Adipose tissue (tissue), 3 donors: ENCODE measurements around the gene NFATC2. TPM values are rescaled to one million over a fixed set of nuclear protein-coding genes. Genes with fewer than 3 reads are reported as not detected.

Source experiments
- H3K27ac ChIP-seq: one replicate; pipeline ENCODE4 v1.5.1; 2013; ENCODE audit warnings: low read depth, low read length
- WGBS, 3 donors: extraction: QIAGEN DNeasy Blood & Tissue Kit; methylation state at CpG; one replicate each; pipeline ENCODE4 v1.1.7; 2013; 5-methylcytosine and 5-hydroxymethylcytosine counted together
- polyA plus RNA-seq, 3 donors: library from polyadenylated mRNA; stranded (reverse); fragments of 200-250 nt; gene quantifications; one replicate each; pipeline ENCODE4 v1.2.3, GENCODE V29; 2013
- donor health status: healthy with polysubstance abuse.
- donor health status: Bipolar disorder and iron deficiency.
- donor health status: healthy.

NFATC2 gene
- polyA plus RNA-seq, 3 donors = 1.0 to 6.8 (median 2.2) TPM

DNA sequence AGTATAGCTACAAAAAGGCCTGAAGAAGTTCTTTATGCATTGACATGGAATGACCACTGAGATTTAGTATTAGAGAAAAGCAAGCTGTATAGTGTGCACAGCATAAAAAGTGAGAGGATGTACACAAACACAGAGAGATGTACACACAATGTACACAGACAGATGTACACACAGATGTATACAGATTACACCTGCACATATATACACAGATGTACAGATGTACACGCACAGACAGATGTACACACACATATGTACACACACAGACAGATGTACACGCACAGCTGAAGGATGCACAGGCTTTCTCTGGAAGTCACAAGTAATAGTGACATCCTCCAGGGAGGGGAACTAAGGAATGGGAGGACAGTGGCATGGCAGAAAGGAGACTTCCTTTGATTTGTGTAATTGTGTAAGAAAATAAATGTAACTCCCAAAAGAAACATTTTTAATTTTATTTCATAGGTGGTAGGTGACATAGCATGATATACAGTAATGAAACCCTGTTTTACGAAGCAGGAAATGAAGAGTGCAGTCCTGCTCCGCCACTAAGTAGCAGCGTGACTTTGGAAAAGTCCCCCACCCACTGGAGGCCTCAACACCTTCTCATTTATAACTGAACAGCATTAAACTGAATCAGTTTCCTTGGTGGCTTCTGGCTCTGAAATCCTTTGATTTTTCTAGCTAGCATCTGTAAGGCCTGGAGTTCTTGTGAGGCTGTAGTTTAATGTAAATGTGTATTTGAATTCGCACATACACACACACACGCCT is 14.1 kb downstream of the NFATC2 start:
- no peak overlapping the region for H3K27ac ChIP-seq
- WGBS, 3 donors = 68 to 78% (median 77%) methylated on average over 7 of the region's 7 CpGs

DNA sequence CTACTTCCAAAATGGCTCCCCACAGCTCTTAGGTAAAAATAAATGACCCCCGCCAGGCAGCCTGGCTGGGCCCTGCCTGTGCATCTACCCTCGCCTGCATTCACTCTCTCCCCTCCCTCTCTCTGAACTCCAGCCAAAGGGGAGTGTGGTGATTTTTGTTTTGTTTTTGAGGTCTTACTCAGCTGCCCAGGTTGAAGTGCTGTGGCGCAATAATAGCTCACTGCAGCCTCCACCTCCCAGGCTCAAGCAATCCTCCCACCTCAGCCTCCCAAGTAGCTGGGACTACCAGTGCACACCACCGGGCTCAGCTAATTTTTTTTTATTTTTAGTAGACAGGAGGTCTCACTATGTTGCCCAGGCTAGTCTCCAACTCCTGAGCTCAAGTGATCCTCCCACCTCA is 15.8 kb downstream of the NFATC2 start:
- H3K27ac ChIP-seq = no peak overlapping the region
- WGBS, 3 donors = 90 to 97% (median 94%) methylated on average over 4 of the region's 4 CpGs

GRCh38 chr20:51526106-51526470 is 16.4 kb downstream of the NFATC2 start:
- no peak overlapping the region for H3K27ac ChIP-seq
- WGBS, 3 donors = 43 to 73% (median 46%) methylated on average over 8 of the region's 8 CpGs

DNA sequence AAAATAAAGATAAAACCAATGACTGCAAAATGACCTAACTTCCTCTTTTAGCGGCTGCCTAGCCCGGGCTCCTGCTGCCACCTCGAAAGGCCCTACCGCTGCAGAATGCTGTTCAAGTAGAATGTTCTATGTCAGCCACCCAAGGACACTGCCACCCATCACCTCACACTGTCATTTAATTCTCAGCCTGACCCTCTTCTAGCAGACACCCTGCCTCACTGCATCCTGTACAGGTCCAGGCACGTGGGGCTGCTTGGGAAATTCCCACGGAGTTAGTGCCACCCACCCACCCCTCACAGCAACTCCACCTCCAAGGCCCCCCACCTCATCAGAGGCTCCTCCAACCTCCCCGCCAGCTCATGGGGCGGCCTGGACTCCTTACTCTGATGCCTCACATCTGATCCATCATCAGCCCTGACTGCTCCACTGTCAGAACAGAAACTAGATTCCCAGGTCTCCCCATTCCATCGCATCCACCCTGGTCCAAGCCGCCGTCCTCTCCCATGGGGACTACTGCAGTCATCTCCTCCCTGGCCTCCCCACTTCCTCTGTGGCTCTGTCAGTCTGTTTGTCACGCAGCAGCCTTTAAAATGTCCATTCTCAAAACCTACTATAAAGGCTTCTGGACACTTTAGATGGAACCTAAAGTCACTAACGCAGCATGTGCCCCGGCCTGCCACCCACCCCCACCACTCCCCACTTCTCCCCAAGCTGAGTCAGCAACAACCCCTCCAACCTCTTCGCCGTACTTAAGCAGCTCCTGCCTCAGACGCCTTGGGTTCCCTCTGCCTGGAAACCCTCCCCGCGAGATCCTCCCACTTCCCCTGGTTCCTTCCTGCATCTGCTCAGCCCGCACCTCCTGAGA is 17.0 kb downstream of the NFATC2 start:
- no peak overlapping the region for H3K27ac ChIP-seq
- WGBS, 3 donors = 35 to 75% (median 51%) methylated on average over 20 of the region's 20 CpGs

DNA sequence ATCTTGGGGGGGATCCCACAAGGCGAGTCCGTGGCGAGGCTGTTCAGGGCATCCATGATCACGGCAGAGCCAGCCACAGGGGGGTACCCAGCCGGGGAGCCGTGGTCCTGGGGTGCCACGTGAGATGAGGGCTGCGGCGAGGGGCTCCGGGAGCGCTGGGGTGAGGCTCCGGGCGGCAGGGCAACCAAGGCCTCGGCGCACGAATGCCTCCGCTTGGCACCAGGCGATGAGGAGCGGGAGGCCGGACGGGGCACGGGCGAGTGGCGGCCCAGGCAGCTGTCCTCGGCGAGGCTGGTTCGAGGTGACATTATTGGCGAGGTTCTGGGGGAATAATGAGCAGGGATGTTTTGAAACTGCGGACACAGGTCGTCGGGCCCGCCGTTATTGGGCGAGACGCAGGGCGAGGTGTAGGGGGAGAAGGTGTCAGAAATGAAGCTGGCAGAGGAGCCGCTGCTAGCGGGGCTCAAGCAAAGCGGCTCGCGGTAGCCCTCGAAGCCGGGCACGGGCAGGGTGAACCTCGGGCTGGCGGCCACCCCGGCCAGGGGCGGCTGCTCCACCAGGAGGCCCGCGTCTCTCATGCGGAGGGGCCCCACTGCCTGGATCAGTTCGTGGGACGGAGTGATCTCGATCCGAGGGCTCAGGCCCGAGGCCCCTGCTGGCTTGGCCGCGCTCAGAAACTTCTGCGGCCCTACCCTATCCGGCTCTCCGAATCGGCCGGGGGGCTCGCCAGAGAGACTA is 19.1 kb downstream of the NFATC2 start:
- WGBS, 3 donors = 97 to 98% (median 97%) methylated on average over 64 of the region's 64 CpGs
- no peak overlapping the region for H3K27ac ChIP-seq

DNA sequence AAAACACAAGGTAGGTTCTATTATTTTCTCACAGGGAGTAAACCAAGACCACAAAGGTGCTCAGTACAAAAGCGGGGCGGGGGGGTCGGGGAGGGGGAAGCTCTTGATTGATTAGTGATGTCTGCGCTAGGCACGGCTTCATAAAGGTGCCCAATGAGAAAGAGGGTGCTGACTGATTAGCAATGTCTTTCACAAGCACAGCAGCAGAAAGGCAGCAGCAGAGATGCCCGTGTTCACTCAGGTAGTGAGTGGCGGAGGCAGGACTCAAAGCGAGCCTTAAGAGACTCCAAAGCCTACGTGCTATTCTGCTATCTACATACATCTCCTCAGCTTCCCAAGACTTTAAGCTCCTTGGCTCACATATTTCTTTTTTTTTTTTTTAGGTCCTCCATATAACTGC is 20.3 kb downstream of the NFATC2 start:
- WGBS, 3 donors = 94 to 98% (median 96%) methylated on average over 9 of the region's 9 CpGs
- no peak overlapping the region for H3K27ac ChIP-seq

- H3K27ac ChIP-seq = no peak overlapping the region
- WGBS, 3 donors = 81 to 93% (median 90%) methylated on average over 2 of the region's 2 CpGs
These were observed 24.7 kb downstream of the NFATC2 start for GRCh38 chr20:51517839-51518238.

GRCh38 chr20:51516855-51517254 is 25.7 kb downstream of the NFATC2 start:
- no peak overlapping the region for H3K27ac ChIP-seq
- 95 to 97% (median 96%) methylated on average over 7 of the region's 7 CpGs for WGBS, 3 donors

DNA sequence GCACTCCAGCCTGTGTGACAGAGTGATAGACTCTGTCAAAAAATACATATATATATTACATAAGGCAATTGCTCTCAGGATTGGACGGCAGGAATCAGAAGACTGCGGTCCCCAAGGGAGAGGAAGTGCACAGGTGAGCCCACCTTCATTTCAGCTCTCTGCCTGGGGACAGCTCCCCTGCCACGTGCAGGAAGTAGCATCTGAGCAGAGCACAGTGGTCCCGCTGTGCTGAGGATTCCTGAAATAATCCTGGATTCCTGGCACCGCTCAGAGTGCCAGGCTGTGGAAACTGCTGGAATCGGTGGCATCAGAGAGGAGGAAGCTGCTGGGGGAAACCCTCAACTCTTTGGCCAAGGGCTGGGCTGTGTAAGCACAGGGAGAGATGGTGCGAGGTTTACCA is 27.7 kb downstream of the NFATC2 start:
- 89 to 93% (median 90%) methylated on average over 7 of the region's 7 CpGs for WGBS, 3 donors
- H3K27ac ChIP-seq = no peak overlapping the region

DNA sequence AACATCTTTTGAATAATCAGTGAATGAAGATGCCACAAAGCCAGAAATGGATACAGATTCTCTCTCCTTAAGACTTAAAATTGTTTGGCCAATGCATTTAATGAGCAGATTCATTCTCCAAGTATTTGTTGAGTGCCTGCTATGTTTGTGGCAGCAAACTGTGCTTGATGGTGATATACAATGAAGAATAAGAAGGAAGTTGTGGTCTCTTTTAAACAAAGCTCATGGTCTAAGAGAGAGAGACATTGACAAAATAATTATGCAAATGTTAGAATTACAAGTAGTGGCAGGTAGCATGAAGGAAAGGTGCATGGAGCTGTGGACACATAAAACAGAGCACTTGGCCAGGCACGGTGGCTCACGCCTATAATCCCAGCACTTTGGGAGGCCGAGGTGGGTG is 28.3 kb downstream of the NFATC2 start:
- no peak overlapping the region for H3K27ac ChIP-seq
- WGBS, 3 donors = 91 to 100% (median 97%) methylated on average over 3 of the region's 3 CpGs

DNA sequence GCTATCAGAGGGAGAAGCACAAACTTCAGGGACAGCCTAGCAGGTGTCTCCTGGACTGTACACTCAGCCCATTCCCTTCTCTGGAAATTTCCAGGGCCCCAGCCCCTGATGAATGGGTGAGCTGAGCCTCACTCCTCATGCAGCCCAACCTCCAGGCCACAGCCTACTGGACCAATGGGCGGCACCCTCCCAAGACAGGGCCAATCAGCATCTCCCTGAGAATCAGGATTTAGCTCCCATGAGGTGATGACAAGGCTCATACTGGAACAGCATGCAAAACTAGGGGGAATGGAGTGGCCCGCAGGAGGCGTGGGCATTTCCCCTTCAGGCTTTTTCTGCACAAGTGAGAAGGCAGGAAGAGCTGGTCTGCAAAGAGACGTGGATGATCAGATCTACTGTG is 29.0 kb downstream of the NFATC2 start:
- H3K27ac ChIP-seq = no peak overlapping the region
- WGBS, 3 donors = 96 to 99% (median 96%) methylated on average over 4 of the region's 4 CpGs

- 64 to 73% (median 71%) methylated on average over 2 of the region's 2 CpGs for WGBS, 3 donors
- H3K27ac ChIP-seq = no peak overlapping the region
These were observed 29.9 kb downstream of the NFATC2 start for GRCh38 chr20:51512645-51513044.

DNA sequence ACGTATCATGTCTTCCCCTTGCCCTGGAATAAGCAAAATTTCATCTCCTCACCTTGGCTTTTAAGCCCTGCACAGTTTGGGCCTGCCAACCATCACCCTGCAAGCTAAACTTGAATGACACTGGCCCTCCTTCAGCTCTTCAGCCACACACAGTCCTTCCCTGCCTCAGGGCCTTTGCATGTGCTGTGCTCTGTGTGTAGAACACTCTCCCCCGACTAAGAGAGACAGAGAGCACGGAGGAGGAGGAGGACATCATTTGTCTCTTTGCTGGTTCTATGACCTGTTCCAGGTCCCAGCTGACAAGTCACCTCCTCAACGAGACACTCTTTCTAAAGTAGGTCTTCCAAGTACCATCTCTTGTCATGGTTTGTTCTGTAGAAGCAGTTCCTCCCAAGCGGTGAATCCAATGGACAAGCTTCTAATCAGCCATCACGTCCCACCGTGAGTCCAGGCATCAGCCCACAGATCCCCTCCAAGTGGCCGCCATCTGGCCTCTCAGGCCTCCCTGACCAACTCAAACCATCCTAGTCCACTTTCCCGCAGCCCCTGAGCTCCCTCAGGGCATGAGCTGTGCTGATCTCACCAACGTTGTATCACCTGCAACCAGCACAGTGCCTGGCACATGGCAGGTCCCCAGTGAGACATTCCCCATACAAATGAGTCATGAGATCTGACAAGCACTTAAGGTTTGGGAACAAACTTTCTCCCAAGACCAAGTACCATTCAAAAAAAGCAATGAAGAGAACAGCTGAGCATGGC is 30.5 kb downstream of the NFATC2 start:
- H3K27ac ChIP-seq = no peak overlapping the region
- 92 to 97% (median 93%) methylated on average over 10 of the region's 10 CpGs for WGBS, 3 donors

DNA sequence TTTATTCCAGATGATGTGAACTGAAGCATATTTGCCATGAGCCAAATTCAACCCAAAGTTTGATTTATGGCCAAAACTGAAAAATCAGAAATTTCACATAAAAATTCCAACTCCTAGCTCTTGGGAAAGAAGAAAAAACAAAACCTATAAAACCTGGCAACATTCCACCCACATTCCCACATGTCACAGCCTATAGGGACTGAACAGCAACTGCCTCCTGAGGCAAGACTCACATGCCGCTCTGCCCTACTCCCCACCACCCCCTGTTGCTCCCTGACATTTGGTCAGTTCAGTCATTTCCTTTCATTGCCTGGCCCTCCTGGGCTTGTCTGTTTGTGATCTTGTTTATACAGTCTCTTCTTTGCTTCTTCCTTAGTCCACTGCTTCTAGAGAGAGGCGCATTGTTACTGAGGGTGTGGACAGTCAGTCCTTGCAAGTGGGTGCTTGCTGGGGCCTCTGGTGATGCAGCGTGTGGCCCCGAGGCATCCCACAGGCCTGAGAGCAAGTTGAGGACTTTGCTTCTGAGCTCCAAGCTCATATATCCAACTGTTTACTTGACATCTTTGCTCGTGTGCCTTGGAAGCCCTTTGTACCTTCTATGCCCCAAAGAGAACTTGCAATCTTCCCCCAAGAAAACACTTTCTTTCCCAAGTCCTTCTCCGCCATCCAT is 31.4 kb downstream of the NFATC2 start:
- H3K27ac ChIP-seq = no peak overlapping the region
- WGBS, 3 donors = 87 to 97% (median 92%) methylated on average over 6 of the region's 6 CpGs

- WGBS, 3 donors = 87 to 91% (median 89%) methylated on average over 6 of the region's 6 CpGs
These were observed 32.4 kb downstream of the NFATC2 start for GRCh38 chr20:51510169-51510568.

GRCh38 chr20:51509208-51509607 is 33.3 kb downstream of the NFATC2 start:
- WGBS, 3 donors = 83 to 95% (median 91%) methylated on average over 1 of the region's 1 CpG
- no peak overlapping the region for H3K27ac ChIP-seq

More at GRCh38 chr20:51510169-51510568, 32.4 kb downstream of the NFATC2 start:
- no peak overlapping the region for H3K27ac ChIP-seq

GRCh38 chr20:51508780-51509179 is 33.7 kb downstream of the NFATC2 start:
- WGBS, 3 donors = 92 to 97% (median 95%) methylated on average over 7 of the region's 7 CpGs
- no peak overlapping the region for H3K27ac ChIP-seq

DNA sequence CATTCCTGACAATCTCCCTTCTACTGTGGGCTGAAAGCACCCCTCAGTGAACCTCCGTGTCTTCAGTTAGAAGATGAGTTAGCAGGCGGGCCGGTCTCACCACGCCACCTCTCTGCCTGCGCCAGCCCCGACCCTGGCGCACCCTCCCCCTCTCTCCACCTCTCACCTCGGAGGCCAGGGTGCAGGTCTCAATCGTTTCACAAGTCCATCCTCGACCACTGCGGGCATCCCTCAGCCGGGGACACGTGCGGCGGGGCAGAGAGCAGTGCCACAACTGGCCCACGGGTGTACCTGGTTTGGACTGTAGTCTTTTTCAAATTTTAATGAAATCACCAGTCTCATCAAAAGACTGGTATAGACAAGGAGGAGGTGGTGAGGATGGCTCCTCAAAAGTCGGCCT is 34.4 kb downstream of the NFATC2 start:
- no peak overlapping the region for H3K27ac ChIP-seq
- 93 to 97% (median 96%) methylated on average over 17 of the region's 17 CpGs for WGBS, 3 donors
